Fibroblast of lung (primary cell): ENCODE measurements around the gene LRP8.

Source experiments
- CTCF ChIP-seq, 2 donors: IDR thresholded peaks in 1 of 2; conservative IDR thresholded peaks in 1 of 2; 1 replicate in 1 of 2; 2 replicates in 1 of 2; pipeline ENCODE4 v1.5.1; 2011 to 2012; ENCODE audit warnings: low read length in 2 of 2, control low read depth in 1 of 2, inconsistent platforms in 1 of 2, low read depth in 1 of 2, mild to moderate bottlenecking in 1 of 2
- EZH2 ChIP-seq: IDR thresholded peaks from 2 replicates; pipeline ENCODE4 v1.5.1; 2012; ENCODE audit warnings: low read length, control low read depth, mild to moderate bottlenecking; ENCODE audit errors: missing control alignments

- TF ChIP-seq CTCF (conservative IDR thresholded peaks at IDR 0.05 in 1 of 2, IDR thresholded peaks at IDR 0.05 in 1 of 2; ENCODE audit: low read depth in 1 of 2, low read length in 2 of 2) (no peak), EZH2 (no peak)
Observed at GRCh38 chr1:53345996-53346813, 18.3 kb upstream of the LRP8 start.
